OCI-LY1 (cell line): Measurements from ENCODE around the gene IRS2.

ENCODE experiments used
- EZH2 ChIP-seq: fragments of 200-600 bp; sonication (generic), shearing (Covaris generic); IDR thresholded peaks from 2 replicates; pipeline ENCODE4 v1.8.0; 2017; ENCODE audit warnings: borderline replicate concordance, mixed run types, mild to moderate bottlenecking, antibody characterized with exemption, low read length, moderate library complexity, mixed read lengths
- TF ChIP-seq, protein P1 (sequence below): fragments of 200-600 bp; sonication (generic), shearing (Covaris generic); IDR thresholded peaks from 2 replicates; pipeline ENCODE4 v1.5.1; 2017; ENCODE audit warnings: mild to moderate bottlenecking, antibody characterized with exemption, low read length, moderate library complexity, mixed read lengths

DNA sequence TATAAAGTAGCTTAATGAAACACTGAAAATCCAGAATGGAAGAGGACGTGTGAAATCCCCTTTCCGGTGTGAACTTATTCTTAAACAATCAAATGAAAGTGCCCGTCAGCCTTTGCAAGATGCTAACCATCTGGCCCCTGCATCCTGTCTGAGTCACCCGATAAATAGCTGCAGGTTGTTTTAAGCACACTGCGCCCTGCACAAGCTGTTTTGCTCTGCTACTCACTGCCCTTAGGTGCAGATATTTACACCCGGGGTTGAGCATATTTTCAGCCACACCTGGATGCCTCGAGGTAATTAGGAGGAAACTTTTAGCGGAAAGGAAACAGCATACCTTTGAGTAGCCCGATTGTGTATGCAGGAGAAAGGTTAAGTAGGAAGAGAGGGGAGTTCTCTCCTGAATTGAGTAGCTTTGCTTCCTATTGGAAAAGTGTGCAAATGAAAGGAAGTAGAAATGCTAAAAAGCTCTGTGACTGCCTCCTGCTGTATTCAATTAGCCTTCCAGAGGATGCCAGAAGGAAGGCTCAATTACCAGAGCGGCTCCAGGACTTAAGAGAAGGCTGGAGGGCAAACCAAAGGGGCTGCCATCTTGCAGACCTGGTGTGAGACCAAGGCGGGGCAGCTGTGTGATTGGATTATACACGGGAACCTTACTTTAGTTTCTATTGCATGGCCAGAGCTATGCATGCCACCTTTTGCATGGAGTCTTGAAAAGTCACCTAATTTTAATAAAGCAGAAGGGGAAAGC is 42.5 kb downstream of the IRS2 start:
- TF ChIP-seq, protein P1, sequence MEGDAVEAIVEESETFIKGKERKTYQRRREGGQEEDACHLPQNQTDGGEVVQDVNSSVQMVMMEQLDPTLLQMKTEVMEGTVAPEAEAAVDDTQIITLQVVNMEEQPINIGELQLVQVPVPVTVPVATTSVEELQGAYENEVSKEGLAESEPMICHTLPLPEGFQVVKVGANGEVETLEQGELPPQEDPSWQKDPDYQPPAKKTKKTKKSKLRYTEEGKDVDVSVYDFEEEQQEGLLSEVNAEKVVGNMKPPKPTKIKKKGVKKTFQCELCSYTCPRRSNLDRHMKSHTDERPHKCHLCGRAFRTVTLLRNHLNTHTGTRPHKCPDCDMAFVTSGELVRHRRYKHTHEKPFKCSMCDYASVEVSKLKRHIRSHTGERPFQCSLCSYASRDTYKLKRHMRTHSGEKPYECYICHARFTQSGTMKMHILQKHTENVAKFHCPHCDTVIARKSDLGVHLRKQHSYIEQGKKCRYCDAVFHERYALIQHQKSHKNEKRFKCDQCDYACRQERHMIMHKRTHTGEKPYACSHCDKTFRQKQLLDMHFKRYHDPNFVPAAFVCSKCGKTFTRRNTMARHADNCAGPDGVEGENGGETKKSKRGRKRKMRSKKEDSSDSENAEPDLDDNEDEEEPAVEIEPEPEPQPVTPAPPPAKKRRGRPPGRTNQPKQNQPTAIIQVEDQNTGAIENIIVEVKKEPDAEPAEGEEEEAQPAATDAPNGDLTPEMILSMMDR: no peak
- TF ChIP-seq EZH2: no peak
